GM21367 (cell line): Measurements from ENCODE around the gene SLC66A1.

Experiments used
- ATAC-seq: cut with Tn5 transposase; IDR thresholded peaks from one replicate; pipeline ENCODE4 v1.9.1; 2021; ENCODE audit not compliant: unreplicated experiment

SLC66A1 gene

DNA sequence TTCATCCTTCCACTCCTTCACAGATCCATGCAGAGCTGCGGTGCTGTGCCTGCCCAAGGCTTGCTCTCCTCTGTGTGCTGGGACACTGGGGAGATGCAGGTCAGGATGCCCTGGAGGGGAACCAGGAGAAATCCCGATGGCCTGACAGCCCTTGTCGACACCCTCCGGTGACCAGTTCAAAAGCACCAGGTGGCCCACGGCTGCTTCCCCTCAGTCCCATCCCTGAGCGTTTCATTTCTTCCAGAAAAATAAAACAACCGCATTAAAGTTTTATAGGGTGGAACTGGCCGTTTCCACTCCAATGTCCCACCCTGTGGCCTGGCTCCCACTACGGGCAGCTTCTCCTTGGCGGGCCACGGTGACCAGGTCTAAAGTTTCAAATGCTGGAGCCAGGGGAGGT is 48.3 kb downstream of the SLC66A1 start:
- ATAC-seq = no peak

DNA sequence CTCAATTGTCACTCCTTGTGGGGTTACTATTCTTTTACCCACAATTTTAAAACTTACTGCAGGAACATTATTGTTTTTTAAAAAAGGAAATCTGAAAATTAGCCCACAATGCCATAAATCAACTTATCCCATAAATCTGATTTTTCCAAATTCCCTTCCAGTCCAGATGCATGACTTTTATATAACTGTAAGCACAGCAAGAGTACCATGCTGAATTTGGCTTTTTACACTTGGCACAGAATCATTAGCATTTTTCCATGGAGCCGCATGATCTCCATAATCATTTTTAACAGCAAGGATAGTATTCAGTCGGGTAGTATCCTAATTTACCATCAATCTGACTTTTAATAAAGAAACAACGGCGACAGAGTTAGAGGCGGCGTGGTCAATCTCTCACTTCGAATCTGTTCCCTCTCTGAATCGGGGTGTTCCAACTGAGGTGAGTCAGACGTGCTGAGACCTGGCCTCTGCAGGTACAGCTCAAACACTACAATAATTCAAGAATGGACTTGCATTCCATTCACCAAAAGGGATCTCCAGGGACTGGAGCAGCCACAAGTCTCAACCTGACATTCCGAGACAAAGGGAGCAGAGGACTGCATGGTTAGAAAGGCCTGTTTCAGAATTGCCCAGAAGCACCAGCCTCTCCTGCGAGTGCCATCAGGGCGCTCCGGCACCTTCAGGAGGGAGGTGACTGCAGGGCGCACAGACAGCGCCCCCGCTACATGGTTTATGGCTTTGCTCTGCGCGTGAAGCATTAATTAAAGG is 48.9 kb downstream of the SLC66A1 start:
- ATAC-seq = no peak

DNA sequence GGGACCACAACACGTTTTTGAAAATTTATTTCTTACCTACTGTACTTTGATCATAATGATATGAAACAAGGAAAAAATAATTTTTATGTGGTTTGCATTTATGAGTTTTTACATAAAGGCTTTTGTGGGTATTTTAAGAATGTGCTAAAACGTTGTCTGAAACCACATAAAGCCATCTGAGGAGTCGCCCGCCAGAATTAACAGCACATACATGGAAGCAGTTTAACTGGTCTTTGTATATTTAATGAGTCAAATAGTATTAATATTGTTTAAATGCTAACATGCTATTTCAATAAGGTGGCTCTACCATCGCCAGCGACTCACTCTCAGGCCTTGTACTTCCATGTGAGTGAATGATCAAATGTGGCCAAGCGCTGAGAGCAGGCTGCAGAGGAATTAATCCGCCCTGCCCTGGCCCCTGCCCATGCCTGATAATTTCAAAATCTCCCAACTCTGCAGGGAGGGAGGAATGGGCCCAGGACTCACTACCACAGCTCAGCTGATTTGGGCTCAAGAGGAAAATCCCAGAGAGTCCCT is 49.6 kb downstream of the SLC66A1 start:
- no peak for ATAC-seq

DNA sequence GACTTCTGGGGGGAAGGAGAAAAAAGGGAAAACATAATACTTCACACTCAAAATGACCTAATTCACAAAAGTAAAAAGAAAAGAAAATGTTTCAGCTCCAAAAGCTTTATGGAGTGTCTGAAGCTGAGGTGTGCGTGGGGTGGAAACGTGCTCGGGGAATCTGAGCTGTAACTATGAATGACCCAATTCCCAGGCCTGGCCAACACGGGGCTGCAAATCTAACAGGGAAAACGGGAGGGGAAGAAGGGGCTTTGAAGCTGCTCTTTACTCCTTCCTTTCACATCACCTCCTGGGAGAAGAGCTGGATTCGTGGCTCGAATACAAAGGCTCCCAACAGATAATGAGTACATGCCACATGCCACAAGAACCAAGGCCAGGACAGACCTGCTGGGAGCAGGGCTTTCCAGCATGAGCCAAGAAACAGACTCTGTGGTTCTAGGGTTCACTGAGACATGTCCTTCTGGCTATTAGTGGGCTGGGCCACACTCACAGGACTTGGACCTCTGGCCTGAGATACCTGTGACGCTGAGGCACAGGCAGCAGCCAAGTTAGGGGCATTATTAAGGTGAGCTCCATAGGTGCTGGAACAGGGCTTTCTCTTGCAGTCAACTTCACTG is 51.5 kb downstream of the SLC66A1 start:
- no peak for ATAC-seq

DNA sequence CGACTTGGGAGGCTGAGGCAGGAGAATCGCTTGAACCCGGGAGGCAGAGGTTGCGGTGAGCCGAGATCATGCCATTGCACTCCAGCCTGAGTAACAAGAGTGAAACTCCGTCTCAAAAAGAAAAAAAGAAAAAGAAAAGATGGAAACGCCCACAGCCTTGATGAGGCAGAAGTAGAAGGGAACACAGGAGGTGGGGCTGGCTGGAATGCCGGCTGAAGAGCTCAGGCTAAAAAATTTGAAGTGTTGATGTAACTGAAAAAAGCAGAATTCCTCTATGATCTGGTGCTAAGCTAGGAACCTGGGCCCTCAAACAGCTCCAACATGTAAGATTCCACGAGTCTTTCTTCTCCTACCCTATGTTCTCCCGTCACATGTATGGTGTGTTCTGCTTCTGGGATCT is 53.6 kb downstream of the SLC66A1 start:
- no peak for ATAC-seq

DNA sequence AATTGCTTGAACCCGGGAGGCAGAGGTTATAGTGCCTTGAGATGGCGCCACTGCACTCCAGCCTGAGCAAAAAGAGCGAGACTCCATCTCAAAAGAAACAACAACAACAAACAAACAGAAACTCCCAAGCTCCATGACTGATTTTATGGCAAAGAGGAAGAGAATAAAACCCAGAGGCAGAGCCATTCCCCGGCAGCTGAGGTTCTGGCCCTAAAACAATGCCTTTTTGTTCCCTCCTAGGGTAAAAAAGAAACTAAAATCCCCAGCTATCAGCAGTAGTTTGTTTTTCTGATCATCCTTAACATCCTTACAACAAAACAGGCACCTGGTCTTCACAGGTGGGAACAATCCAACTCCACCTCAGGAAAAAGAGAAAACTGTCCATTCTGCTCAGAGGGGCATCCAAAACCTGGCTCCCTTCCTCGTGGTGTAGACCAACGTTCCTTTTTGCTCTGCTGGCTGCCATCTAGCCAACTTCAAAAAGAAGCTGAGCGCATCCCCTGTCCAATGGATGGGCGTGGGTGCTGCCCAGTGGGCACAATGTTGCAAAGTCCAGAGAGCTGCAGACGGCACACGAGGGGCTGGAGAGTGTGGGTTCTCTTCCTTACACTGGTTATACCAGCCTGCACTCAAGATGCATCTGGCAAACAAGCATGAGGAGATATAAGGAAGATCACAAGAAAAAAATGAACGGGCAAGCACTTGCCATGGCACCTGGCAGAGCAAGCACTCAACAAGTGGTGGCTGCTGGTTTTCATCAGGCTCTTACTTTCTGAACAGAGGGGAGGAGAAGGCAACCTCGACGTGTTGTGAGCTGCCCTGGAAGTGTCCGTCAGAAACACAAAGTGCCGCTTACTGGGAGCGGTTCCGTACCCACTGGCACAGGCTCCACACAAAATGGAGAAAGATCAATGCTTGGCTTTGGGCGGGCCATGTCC is 54.7 kb downstream of the SLC66A1 start:
- ATAC-seq = no peak

DNA sequence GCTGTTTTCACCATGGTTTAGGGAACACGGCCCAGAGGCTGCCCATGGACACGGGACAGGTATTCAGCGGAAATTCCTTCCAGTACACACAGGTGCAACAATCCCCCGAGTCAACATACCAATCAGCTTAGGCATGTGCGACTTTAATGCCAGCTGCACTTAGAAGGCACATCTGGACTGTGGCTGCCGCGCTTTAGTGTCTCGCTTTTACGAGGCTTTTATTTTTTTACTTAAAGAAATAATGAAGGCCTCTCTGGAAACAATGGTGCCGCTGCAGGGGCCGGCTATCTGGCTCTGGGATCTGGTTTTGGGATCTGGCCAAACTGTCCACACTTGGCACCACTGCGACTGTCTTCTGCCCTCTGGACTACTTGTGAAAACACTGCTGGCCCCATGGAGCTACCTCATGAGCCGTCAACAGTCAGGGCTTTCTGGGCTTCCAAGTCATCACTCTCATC is 55.5 kb downstream of the SLC66A1 start:
- ATAC-seq = no peak

DNA sequence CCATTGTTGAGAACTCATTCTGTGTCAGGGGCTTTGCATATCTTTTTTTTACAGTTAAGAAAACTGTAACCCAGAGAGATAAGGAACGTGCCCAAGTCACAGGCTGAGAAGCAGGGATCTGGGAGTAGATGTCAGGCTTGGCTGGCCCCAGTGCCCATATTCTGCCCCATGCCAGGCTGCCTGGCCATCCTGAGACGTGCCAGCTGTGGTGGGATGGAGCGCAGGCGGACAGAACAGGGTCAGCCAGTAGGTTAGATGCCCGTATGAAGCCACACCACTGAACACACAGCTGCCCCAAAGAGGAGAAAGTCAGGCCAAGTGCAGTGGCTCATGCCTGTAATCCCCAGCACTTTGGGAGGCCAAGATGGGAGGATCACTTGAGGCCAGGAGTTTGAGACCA is 55.9 kb downstream of the SLC66A1 start:
- ATAC-seq = no peak

DNA sequence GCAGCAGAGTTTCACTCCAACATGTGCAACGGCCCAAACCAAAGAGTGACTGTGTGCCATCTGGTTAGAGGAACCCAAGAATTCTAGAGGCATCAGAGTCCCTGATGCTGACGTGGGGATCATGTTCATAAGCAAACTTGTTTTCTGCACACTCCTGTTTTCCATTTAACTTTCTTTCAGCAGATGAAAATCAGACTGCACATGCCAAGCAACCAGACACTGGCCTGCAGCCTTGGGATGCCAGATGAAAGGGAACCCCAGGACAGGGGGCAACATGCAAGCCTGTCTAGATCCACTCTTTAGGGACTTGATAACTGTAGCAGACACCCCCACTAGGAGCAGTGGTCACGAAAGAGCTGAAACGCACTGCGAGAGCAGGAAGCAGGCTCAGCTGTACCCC is 56.8 kb downstream of the SLC66A1 start:
- no peak for ATAC-seq

DNA sequence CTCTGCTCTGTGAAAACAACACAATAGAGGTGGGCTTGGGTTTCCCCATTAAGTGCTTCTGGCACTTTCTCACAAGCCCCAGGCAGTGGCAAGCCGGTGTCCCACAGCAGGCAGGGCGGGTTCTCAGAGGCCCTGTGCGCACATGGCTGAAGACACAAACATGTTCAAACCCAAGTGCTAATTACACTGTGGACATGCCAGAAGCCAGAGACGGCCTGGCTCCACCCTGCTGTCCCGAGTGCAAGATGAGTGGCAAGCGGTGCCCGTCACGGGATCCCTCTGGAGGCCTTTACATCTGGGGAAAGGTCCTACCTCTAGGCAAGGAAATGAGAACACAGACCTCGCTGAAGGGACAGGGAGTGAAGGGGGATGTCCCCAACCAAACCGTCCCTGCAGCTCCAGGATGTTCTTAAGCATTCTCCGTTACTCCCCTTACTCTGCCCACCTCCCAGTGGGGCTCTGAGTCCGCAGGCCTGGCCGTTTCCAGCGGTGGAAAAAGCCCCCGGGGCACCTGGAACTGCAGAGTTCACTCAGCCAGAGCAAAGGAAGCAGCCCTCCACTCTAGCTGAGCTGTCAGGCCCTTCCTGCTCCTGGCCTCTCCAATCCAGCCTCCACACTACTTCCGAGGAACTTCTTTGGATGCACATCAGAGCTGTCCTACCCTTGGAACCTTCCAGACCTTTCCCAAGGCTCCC is 57.4 kb downstream of the SLC66A1 start:
- ATAC-seq = no peak

DNA sequence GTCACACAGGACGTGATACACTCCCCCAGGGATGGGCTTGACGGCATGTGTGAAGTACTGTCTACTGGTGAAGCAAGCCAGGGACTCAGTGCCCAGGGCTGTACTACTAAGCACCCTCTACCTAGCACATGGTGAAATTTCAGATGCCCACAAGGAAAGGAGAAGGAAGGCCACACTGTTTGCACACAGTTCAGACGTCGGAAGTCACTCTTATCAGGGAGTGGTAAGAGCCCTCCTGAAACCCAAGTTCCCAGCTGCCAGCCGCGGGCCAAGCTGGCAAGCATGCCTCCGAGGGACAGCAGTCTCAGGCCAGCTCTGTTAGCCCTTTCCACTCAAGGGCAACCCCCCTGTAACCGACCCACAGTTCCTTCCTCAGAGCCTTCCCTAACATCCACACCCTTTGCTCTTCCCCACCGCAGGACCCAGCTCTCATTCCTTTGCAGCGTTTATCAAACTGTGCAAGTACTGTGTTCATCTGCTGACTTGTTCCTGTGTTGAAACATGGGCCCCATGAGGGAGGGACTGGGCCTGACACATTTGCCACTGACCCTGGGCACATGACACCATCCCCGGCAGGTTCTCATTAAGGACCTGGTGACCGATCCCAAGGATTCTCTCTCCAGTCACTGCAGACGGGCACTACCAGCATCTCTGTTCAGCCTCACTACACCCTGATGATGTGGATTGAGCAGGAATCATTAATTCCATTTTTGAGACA is 58.5 kb downstream of the SLC66A1 start:
- no peak for ATAC-seq

DNA sequence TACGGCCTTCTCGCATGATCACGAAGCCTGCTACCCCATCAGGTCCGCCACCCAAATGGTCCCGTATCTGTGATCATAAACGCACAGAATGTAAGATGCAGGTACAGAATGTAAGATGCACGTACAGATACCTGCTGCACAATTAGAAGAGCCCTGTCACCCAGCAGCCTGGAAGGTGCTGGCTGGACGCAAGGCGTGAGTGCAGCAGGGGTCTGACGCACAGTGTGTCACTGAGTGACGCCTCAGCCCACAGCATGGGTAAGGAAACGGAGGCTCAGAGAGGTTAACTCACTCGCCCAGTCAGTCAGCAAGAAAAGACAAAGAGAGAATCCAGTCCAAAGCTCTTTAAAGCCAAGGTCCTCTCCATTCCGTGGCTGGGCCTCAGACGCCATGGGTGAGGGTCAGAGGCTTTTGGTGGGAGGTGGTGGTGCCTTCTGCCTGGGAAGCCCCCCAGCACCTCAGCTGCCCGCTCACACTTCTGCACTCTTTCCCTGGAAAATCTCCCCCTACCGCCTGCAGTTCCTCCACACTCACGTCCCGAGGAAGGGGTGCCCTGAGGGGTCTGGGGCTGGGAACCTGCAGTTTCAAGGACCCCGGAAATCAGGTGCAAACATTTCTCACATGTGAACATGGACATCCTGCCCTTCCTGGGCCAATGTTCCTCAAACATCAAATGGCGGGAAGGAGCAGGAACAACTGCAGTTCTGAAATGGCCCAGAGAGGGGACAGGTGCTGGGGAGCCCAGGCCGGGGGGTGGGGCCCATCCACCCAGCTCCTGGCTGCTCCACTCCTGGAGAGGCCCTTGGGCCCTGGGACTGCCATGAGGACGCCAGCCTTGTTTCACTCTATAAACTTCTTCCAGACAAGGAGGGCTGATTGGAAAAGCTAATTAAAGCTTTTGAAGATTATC is 59.4 kb downstream of the SLC66A1 start:
- ATAC-seq = no peak

DNA sequence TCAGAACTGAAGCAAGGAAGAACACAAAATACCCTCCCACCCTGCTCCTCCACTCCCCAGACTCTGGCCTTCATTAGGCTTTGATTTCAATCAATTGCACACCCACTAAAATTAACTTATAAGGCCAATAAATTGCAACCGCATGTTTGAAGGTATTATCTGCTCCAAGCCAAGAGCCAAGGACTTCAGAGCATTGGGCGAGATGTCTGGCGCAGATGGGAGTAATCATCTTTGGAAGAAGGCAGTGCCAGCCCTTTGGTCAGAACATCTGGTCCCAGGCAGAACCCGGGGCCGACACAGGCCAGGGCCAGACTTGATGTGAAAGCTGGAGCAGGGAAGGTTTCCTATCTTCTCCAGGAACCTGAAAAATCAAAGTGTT is 60.0 kb downstream of the SLC66A1 start:
- no peak for ATAC-seq

DNA sequence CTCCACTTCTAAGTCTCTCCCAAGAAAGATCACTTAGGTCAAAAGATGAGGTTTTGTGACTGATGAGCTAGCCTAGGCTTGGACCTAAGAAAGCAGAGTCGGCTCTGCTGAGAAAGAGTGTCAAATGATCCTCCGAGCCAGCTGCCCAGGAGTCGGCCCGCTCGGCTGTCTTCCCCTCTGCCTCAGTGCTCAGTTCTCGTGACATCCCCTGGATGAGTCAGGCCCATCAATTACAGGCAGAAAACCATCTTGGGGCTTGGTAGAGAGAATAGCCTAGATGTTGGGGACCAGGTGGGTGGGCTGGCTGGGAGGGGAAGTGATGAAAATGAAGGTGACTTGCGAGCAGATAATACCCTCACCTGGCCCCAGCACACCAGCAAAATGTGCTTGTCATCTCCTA is 60.5 kb downstream of the SLC66A1 start:
- no peak for ATAC-seq

DNA sequence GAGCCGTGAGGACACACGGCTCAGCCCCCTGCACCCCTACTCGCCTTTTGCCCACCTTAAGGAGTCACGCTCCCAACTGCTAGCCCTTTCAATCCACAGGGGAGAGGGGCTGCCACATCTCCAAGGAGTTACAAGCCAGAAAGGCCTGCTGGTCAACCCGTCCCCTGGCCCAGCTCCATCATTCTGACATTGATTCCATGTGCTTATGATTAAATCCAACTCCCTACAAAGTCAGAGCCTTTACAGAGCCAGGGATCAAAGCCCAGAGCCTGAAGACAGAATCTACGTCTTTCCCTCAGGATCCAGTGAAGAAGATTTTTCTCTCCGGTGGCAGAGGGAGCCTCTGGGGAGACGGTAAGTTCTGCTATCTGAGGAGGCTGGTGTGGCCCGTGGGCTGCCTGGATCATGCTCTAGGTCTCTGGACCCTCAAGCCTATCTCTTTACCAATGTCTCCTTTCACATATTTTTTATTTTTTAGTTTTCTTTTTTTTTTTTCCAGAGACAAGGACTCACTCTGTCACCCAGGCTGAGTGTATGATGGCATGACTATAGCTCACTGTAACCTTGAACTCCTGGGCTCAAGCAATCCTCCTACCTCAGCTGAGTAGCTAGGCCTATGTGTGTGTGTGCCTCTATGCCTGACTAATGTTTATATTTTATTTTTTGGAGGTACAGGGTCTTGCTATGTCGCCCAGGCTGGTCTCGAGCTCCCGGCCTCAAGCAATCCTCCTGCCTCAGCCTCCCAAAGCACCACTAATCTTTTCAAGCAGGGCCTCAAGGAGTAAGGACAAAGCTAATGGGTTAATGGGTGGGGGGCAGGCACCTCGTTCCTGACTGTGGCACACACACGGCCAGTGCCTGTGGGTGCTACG is 61.3 kb downstream of the SLC66A1 start:
- no peak for ATAC-seq

DNA sequence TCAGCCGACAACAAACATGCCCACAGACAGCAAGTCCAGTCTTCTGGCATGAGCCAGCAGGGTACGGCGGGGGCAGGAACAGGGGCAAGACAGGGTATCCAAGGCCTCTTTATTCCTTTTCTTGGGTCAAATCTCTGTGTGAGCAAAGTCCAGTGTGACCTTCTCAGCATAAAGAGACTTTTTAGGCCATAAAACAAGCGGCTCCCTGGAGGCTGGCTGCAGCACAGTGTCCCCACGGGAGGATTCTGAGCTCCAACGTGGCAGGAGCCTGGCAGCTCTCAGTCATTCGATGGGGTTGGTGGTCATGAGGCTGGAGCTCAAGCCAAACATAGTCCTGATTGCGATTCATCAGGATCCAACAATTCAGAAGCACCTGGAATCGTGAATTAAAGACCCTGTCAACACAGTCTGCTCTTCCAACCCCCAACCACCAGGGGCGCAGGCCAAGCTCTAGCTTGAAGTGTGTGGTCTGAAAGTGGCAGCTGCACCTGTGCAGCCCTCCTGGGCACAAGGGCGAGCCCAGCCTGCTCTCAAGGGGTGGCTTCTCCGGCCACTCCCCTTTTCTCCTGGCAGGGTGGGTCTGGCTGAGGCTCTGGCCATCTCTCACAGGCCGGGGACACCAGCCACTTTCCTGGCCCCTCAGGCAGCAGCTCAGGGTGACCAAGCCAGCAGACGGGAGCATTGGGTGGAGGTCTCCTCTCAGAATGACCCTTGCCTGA is 62.1 kb downstream of the SLC66A1 start:
- no peak for ATAC-seq

DNA sequence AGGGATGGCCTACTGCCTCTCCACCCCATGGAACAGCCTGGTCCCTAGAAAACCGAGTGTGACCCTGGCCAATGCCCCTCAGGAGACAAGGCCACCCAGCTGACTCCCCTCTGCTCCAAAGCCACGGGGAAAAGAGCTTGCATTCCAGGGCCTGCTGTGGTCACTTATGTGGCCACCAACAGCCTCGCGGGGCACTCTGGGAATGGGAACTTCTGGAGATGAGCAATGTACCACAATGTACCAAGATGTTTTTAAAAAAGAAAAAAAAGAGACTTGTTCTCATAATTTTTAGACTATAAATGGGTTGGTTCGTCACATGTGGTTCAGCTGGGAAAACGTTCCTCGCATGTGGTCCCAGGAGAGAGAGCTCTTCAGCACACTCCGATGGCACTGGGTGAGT is 62.8 kb downstream of the SLC66A1 start:
- no peak for ATAC-seq
